Measurements from ENCODE around the gene ARF5.
A peak's percentile ranks its signal among the peaks of the same experiment; 100 is the strongest.
"Not testable (repeated sequence)": the region's sequence is repeated elsewhere in the genome, so short reads cannot be mapped to it uniquely, and the experiment has no call there.

The ARF5 gene

GRCh38 chr7:127588019-127588696, at the start of gene ARF5:
TSS of gene ARF5 (plus strand) at chr7:127588411. CDS start at chr7:127588499, 88 bp downstream.
- peak; percentile 85 for DNase-seq (ENCODE audit: low spot score)

GRCh38 chr7:127539116-127539515, 49.1 kb upstream of the ARF5 start:
- DNase-seq (ENCODE audit: low spot score) = no peak

- not testable (repeated sequence) for DNase-seq (ENCODE audit: low spot score)
Observed at GRCh38 chr7:127540461-127540860, 47.8 kb upstream of the ARF5 start.

GRCh38 chr7:127541548-127541947, 46.7 kb upstream of the ARF5 start:
- no peak for DNase-seq (ENCODE audit: low spot score)

- DNase-seq (ENCODE audit: low spot score) = no peak
Observed at GRCh38 chr7:127546313-127546712, 41.9 kb upstream of the ARF5 start.

GRCh38 chr7:127550247-127550646, 38.0 kb upstream of the ARF5 start:
- no peak for DNase-seq (ENCODE audit: low spot score)

GRCh38 chr7:127551941-127552340, 36.3 kb upstream of the ARF5 start:
- no peak for DNase-seq (ENCODE audit: low spot score)

- DNase-seq (ENCODE audit: low spot score) = no peak
Observed at GRCh38 chr7:127556404-127556803, 31.8 kb upstream of the ARF5 start.

GRCh38 chr7:127557803-127558202, 30.4 kb upstream of the ARF5 start:
- no peak for DNase-seq (ENCODE audit: low spot score)

GRCh38 chr7:127566242-127566641, 22.0 kb upstream of the ARF5 start:
- DNase-seq (ENCODE audit: low spot score) = no peak

GRCh38 chr7:127568034-127568433, 20.2 kb upstream of the ARF5 start:
- not testable (repeated sequence) for DNase-seq (ENCODE audit: low spot score)

- DNase-seq (ENCODE audit: low spot score) = no peak
Observed at GRCh38 chr7:127571741-127572505, 16.3 kb upstream of the ARF5 start.

GRCh38 chr7:127578036-127578684, 10.1 kb upstream of the ARF5 start:
- no peak for DNase-seq (ENCODE audit: low spot score)

GRCh38 chr7:127578711-127579275, 9.4 kb upstream of the ARF5 start:
- no peak for DNase-seq (ENCODE audit: low spot score)

- DNase-seq (ENCODE audit: low spot score) = no peak
Observed at GRCh38 chr7:127580612-127581011, 7.6 kb upstream of the ARF5 start.

- DNase-seq (ENCODE audit: low spot score) = no peak
Observed at GRCh38 chr7:127581716-127582115, 6.5 kb upstream of the ARF5 start.

- DNase-seq (ENCODE audit: low spot score) = no peak
Observed at GRCh38 chr7:127582361-127582760, 5.8 kb upstream of the ARF5 start.

- DNase-seq (ENCODE audit: low spot score) = no peak
Observed at GRCh38 chr7:127584648-127585043, 3.6 kb upstream of the ARF5 start.

- DNase-seq (ENCODE audit: low spot score) = peak; percentile 89
Observed at GRCh38 chr7:127585044-127585953, 2.9 kb upstream of the ARF5 start, which contains the start of gene GCC1. TSS of gene GCC1 (minus strand) at chr7:127585596. CDS start at chr7:127585182, 414 bp downstream.

GRCh38 chr7:127586346-127586745, 1.9 kb upstream of the ARF5 start:
- no peak for DNase-seq (ENCODE audit: low spot score)

- no peak for DNase-seq (ENCODE audit: low spot score)
Observed at GRCh38 chr7:127587663-127588018, 570 bp upstream of the ARF5 start.
